Fibroblast of villous mesenchyme (primary cell): Measurements from ENCODE around the gene ATP8A2. TPM values are rescaled to one million over a fixed set of nuclear protein-coding genes. Genes with fewer than 3 reads are reported as not detected.

Source experiments
- DNase-seq: peaks from one replicate; pipeline ENCODE4 v3.0.0-alpha.2; 2010; ENCODE audit warnings: low read depth
- H3K4me3 ChIP-seq: 2 replicates; pipeline ENCODE4 v1.5.1; 2011; ENCODE audit warnings: low read depth, mild to moderate bottlenecking, low read length
- total RNA-seq: library from RNA; depleted of rRNA; stranded (reverse); fragments of >200 nt; gene quantifications from 2 replicates; pipeline ENCODE4 v1.2.3, GENCODE V29; 2012
- TF ChIP-seq, protein P1 (sequence below): IDR thresholded peaks from 2 replicates; pipeline ENCODE4 v1.5.1; 2012; ENCODE audit warnings: low read depth, mild to moderate bottlenecking, low read length; ENCODE audit not compliant: insufficient read depth

The ATP8A2 gene
- total RNA-seq, 1 donor, result under 0.01 TPM

DNA sequence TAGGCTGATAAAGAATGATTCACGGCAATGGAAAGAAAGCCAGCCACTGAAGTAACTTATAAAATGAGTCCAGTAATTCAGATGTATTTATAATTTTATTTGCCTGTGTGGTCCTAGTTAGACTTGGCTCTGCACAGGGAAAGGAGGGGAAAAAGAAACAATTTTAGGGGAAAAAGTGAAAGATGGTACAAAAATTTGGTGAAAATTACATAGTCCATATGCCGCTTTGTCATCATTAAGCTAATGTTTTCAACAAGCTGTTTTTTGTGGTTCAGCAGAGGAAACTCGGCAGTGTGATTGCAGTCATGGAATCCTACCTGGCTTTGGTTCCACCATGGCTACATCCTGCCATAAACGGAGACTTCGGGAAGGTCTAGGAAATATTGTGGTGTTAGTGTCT, 301.9 kb downstream of the ATP8A2 start:
- no peak overlapping the region for H3K4me3 ChIP-seq
- TF ChIP-seq, protein P1, sequence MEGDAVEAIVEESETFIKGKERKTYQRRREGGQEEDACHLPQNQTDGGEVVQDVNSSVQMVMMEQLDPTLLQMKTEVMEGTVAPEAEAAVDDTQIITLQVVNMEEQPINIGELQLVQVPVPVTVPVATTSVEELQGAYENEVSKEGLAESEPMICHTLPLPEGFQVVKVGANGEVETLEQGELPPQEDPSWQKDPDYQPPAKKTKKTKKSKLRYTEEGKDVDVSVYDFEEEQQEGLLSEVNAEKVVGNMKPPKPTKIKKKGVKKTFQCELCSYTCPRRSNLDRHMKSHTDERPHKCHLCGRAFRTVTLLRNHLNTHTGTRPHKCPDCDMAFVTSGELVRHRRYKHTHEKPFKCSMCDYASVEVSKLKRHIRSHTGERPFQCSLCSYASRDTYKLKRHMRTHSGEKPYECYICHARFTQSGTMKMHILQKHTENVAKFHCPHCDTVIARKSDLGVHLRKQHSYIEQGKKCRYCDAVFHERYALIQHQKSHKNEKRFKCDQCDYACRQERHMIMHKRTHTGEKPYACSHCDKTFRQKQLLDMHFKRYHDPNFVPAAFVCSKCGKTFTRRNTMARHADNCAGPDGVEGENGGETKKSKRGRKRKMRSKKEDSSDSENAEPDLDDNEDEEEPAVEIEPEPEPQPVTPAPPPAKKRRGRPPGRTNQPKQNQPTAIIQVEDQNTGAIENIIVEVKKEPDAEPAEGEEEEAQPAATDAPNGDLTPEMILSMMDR, result no peak
- no peak for DNase-seq

GRCh38 chr13:25674371-25674770, 302.6 kb downstream of the ATP8A2 start:
- H3K4me3 ChIP-seq, result no peak overlapping the region
- TF ChIP-seq, protein P1, result no peak
- DNase-seq, result no peak

DNA sequence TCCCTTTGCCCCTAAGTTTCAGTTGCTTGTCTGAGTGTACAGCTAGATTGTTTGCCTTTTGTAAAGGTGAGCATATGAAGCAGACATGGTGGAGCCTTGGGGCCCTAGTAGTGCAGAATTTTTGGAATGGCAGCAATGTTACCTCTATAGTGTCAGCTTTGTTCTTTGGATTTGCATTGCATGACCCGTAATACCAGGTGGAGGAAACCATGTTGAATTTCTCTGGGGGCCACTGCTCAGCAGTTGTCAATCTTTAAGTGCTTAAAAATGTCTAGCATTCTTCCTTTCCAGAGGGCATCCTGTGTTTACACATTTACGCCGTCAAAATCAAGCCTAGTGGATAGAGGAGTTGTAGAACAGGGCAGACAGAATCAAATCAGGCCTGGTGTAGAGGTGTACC, 303.3 kb downstream of the ATP8A2 start:
- no peak for DNase-seq
- TF ChIP-seq, protein P1, result no peak
- no peak overlapping the region for H3K4me3 ChIP-seq

- DNase-seq, result no peak
- TF ChIP-seq, protein P1, result no peak
- no peak overlapping the region for H3K4me3 ChIP-seq
Measured at GRCh38 chr13:25677956-25678355, 306.2 kb downstream of the ATP8A2 start.

- no peak overlapping the region for H3K4me3 ChIP-seq
- TF ChIP-seq, protein P1, result no peak
- DNase-seq, result no peak
Measured at GRCh38 chr13:25678398-25678797, 306.6 kb downstream of the ATP8A2 start.

DNA sequence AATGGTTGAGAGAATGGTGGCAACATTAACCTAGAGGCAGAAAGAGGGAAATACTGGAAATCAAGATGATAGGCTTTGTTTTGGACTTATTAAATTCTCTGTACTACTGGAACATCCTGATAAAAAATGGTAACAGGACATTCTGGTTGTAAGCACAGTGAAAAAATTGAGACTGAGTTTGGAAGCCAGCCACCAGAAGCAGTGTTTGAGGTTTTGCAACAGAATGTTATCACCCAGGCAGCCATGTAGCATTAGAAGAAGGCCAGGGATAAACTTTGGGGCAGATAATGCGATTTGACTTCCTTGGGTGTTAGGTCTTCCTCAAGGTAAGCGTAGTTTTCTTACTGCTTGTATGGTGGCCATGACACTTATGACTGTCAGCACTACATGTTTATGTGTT, 307.4 kb downstream of the ATP8A2 start:
- TF ChIP-seq, protein P1, result no peak
- no peak for DNase-seq
- H3K4me3 ChIP-seq, result no peak overlapping the region

- H3K4me3 ChIP-seq, result no peak overlapping the region
- TF ChIP-seq, protein P1, result no peak
- DNase-seq, result no peak
Measured at GRCh38 chr13:25679936-25680335, 308.2 kb downstream of the ATP8A2 start.
